ENCODE measurements around the gene ARHGAP15.

ARHGAP15 gene

GRCh38 chr2:143796051-143796450 is 666.8 kb downstream of the ARHGAP15 start:
- Histone ChIP-seq H3K4me1 (ENCODE audit: control insufficient read depth, insufficient read depth, low read length) (no peaks in the 10 kb centered on the region), H3K4me3 (ENCODE audit: low read length) (no peak overlapping the region), H3K9me3 (ENCODE audit: control insufficient read depth, insufficient read depth, low read length) (no peaks in the 10 kb centered on the region), H3K27me3 (ENCODE audit: control insufficient read depth, insufficient read depth, low read length) (no peaks in the 10 kb centered on the region), H3K36me3 (ENCODE audit: control insufficient read depth, insufficient read depth, low read length) (no peaks in the 10 kb centered on the region), H3K27ac (ENCODE audit: low read length) (no peak overlapping the region)
- no CpG with 5 or more reads among the region's 1 CpG for WGBS (ENCODE audit: insufficient coverage, insufficient read length)
- no peak for DNase-seq (ENCODE audit: low read depth, low spot score)

GRCh38 chr2:143801561-143801960 is 672.3 kb downstream of the ARHGAP15 start:
- no peaks in the 10 kb centered on the region for H3K4me1 ChIP-seq (ENCODE audit: control insufficient read depth, insufficient read depth, low read length)
- no CpG with 5 or more reads among the region's 1 CpG for WGBS (ENCODE audit: insufficient coverage, insufficient read length)
- H3K27me3 ChIP-seq (ENCODE audit: control insufficient read depth, insufficient read depth, low read length): no peaks in the 10 kb centered on the region
- H3K36me3 ChIP-seq (ENCODE audit: control insufficient read depth, insufficient read depth, low read length): no peaks in the 10 kb centered on the region
- H3K4me3 ChIP-seq (ENCODE audit: low read length): no peak overlapping the region
- no peak overlapping the region for H3K27ac ChIP-seq (ENCODE audit: low read length)
- no peaks in the 10 kb centered on the region for H3K9me3 ChIP-seq (ENCODE audit: control insufficient read depth, insufficient read depth, low read length)
- no peak for DNase-seq (ENCODE audit: low read depth, low spot score)

- Histone ChIP-seq H3K36me3 (ENCODE audit: control insufficient read depth, insufficient read depth, low read length) (no peaks in the 10 kb centered on the region), H3K9me3 (ENCODE audit: control insufficient read depth, insufficient read depth, low read length) (no peaks in the 10 kb centered on the region), H3K27me3 (ENCODE audit: control insufficient read depth, insufficient read depth, low read length) (no peaks in the 10 kb centered on the region), H3K4me1 (ENCODE audit: control insufficient read depth, insufficient read depth, low read length) (no peaks in the 10 kb centered on the region), H3K4me3 (ENCODE audit: low read length) (no peak overlapping the region), H3K27ac (ENCODE audit: low read length) (no peak overlapping the region)
- WGBS (ENCODE audit: insufficient coverage, insufficient read length): no CpG with 5 or more reads among the region's 4 CpGs
- DNase-seq (ENCODE audit: low read depth, low spot score): no peak
Observed at GRCh38 chr2:143802242-143802641, 673.0 kb downstream of the ARHGAP15 start.

GRCh38 chr2:143802871-143803650 is 673.8 kb downstream of the ARHGAP15 start:
- no peak overlapping the region for H3K4me3 ChIP-seq (ENCODE audit: low read length)
- no peak for DNase-seq (ENCODE audit: low read depth, low spot score)
- WGBS (ENCODE audit: insufficient coverage, insufficient read length): no CpG with 5 or more reads among the region's 5 CpGs
- H3K4me1 ChIP-seq (ENCODE audit: control insufficient read depth, insufficient read depth, low read length): 0 out of 2 replicates have a peak, but pooled peaks cover 1% of the 10 kb centered on the region
- no peaks in the 10 kb centered on the region for H3K27me3 ChIP-seq (ENCODE audit: control insufficient read depth, insufficient read depth, low read length)
- H3K9me3 ChIP-seq (ENCODE audit: control insufficient read depth, insufficient read depth, low read length): no peaks in the 10 kb centered on the region
- no peak overlapping the region for H3K27ac ChIP-seq (ENCODE audit: low read length)
- no peaks in the 10 kb centered on the region for H3K36me3 ChIP-seq (ENCODE audit: control insufficient read depth, insufficient read depth, low read length)

GRCh38 chr2:143803936-143804335 is 674.7 kb downstream of the ARHGAP15 start:
- no peak for DNase-seq (ENCODE audit: low read depth, low spot score)
- Histone ChIP-seq H3K27ac (ENCODE audit: low read length) (no peak overlapping the region), H3K27me3 (ENCODE audit: control insufficient read depth, insufficient read depth, low read length) (no peaks in the 10 kb centered on the region), H3K4me3 (ENCODE audit: low read length) (no peak overlapping the region), H3K36me3 (ENCODE audit: control insufficient read depth, insufficient read depth, low read length) (no peaks in the 10 kb centered on the region), H3K4me1 (ENCODE audit: control insufficient read depth, insufficient read depth, low read length) (0 out of 2 replicates have a peak, but pooled peaks cover 1% of the 10 kb centered on the region), H3K9me3 (ENCODE audit: control insufficient read depth, insufficient read depth, low read length) (no peaks in the 10 kb centered on the region)
- WGBS (ENCODE audit: insufficient coverage, insufficient read length): no CpG with 5 or more reads among the region's 3 CpGs

GRCh38 chr2:143805666-143806065 is 676.4 kb downstream of the ARHGAP15 start:
- H3K36me3 ChIP-seq (ENCODE audit: control insufficient read depth, insufficient read depth, low read length): no peaks in the 10 kb centered on the region
- H3K9me3 ChIP-seq (ENCODE audit: control insufficient read depth, insufficient read depth, low read length): no peaks in the 10 kb centered on the region
- no peak overlapping the region for H3K4me3 ChIP-seq (ENCODE audit: low read length)
- no peaks in the 10 kb centered on the region for H3K27me3 ChIP-seq (ENCODE audit: control insufficient read depth, insufficient read depth, low read length)
- DNase-seq (ENCODE audit: low read depth, low spot score): no peak
- 0 out of 2 replicates have a peak, but pooled peaks cover 1% of the 10 kb centered on the region for H3K4me1 ChIP-seq (ENCODE audit: control insufficient read depth, insufficient read depth, low read length)
- H3K27ac ChIP-seq (ENCODE audit: low read length): no peak overlapping the region

GRCh38 chr2:143807192-143807591 is 678.0 kb downstream of the ARHGAP15 start:
- no peaks in the 10 kb centered on the region for H3K27me3 ChIP-seq (ENCODE audit: control insufficient read depth, insufficient read depth, low read length)
- WGBS (ENCODE audit: insufficient coverage, insufficient read length): no CpG with 5 or more reads among the region's 1 CpG
- no peak overlapping the region for H3K27ac ChIP-seq (ENCODE audit: low read length)
- no peaks in the 10 kb centered on the region for H3K9me3 ChIP-seq (ENCODE audit: control insufficient read depth, insufficient read depth, low read length)
- H3K4me3 ChIP-seq (ENCODE audit: low read length): no peak overlapping the region
- 0 out of 2 replicates have a peak, but pooled peaks cover 1% of the 10 kb centered on the region for H3K4me1 ChIP-seq (ENCODE audit: control insufficient read depth, insufficient read depth, low read length)
- H3K36me3 ChIP-seq (ENCODE audit: control insufficient read depth, insufficient read depth, low read length): no peaks in the 10 kb centered on the region
- DNase-seq (ENCODE audit: low read depth, low spot score): no peak

- Histone ChIP-seq H3K36me3 (ENCODE audit: control insufficient read depth, insufficient read depth, low read length) (no peaks in the 10 kb centered on the region), H3K9me3 (ENCODE audit: control insufficient read depth, insufficient read depth, low read length) (no peaks in the 10 kb centered on the region), H3K27ac (ENCODE audit: low read length) (no peak overlapping the region), H3K27me3 (ENCODE audit: control insufficient read depth, insufficient read depth, low read length) (no peaks in the 10 kb centered on the region), H3K4me3 (ENCODE audit: low read length) (no peak overlapping the region), H3K4me1 (ENCODE audit: control insufficient read depth, insufficient read depth, low read length) (0 out of 2 replicates have a peak, but pooled peaks cover 1% of the 10 kb centered on the region)
- DNase-seq (ENCODE audit: low read depth, low spot score): no peak
- WGBS (ENCODE audit: insufficient coverage, insufficient read length): no CpG with 5 or more reads among the region's 1 CpG
Observed at GRCh38 chr2:143807671-143808070, 678.5 kb downstream of the ARHGAP15 start.

- Histone ChIP-seq H3K4me3 (ENCODE audit: low read length) (no peak overlapping the region), H3K4me1 (ENCODE audit: control insufficient read depth, insufficient read depth, low read length) (0 out of 2 replicates have a peak, but pooled peaks cover 1% of the 10 kb centered on the region), H3K9me3 (ENCODE audit: control insufficient read depth, insufficient read depth, low read length) (no peaks in the 10 kb centered on the region), H3K27me3 (ENCODE audit: control insufficient read depth, insufficient read depth, low read length) (no peaks in the 10 kb centered on the region), H3K27ac (ENCODE audit: low read length) (no peak overlapping the region), H3K36me3 (ENCODE audit: control insufficient read depth, insufficient read depth, low read length) (no peaks in the 10 kb centered on the region)
- WGBS (ENCODE audit: insufficient coverage, insufficient read length): no CpG with 5 or more reads among the region's 1 CpG
- no peak for DNase-seq (ENCODE audit: low read depth, low spot score)
Observed at GRCh38 chr2:143808166-143808565, 678.9 kb downstream of the ARHGAP15 start.

GRCh38 chr2:143815082-143815481 is 685.9 kb downstream of the ARHGAP15 start:
- no peaks in the 10 kb centered on the region; the same call in 1 of the 2 replicates for H3K4me1 ChIP-seq (ENCODE audit: control insufficient read depth, insufficient read depth, low read length)
- no peaks in the 10 kb centered on the region for H3K36me3 ChIP-seq (ENCODE audit: control insufficient read depth, insufficient read depth, low read length)
- no peaks in the 10 kb centered on the region for H3K9me3 ChIP-seq (ENCODE audit: control insufficient read depth, insufficient read depth, low read length)
- H3K4me3 ChIP-seq (ENCODE audit: low read length): no peak overlapping the region
- no peak for DNase-seq (ENCODE audit: low read depth, low spot score)
- WGBS (ENCODE audit: insufficient coverage, insufficient read length): no CpG with 5 or more reads among the region's 4 CpGs
- H3K27ac ChIP-seq (ENCODE audit: low read length): no peak overlapping the region
- H3K27me3 ChIP-seq (ENCODE audit: control insufficient read depth, insufficient read depth, low read length): no peaks in the 10 kb centered on the region

GRCh38 chr2:143816916-143817315 is 687.7 kb downstream of the ARHGAP15 start:
- no CpG with 5 or more reads among the region's 3 CpGs for WGBS (ENCODE audit: insufficient coverage, insufficient read length)
- Histone ChIP-seq H3K4me1 (ENCODE audit: control insufficient read depth, insufficient read depth, low read length) (no peaks in the 10 kb centered on the region; the same call in 1 of the 2 replicates), H3K27ac (ENCODE audit: low read length) (no peak overlapping the region), H3K27me3 (ENCODE audit: control insufficient read depth, insufficient read depth, low read length) (no peaks in the 10 kb centered on the region), H3K36me3 (ENCODE audit: control insufficient read depth, insufficient read depth, low read length) (no peaks in the 10 kb centered on the region), H3K9me3 (ENCODE audit: control insufficient read depth, insufficient read depth, low read length) (no peaks in the 10 kb centered on the region), H3K4me3 (ENCODE audit: low read length) (no peak overlapping the region)
- DNase-seq (ENCODE audit: low read depth, low spot score): no peak

All from iPS DF 6.9 (cell line).